Heart left ventricle (tissue), 13 donors: ENCODE measurements around the gene FABP3.

Experiments used
- CTCF ChIP-seq, 12 donors: fragments of 200-600 bp; sonication (generic) in 4 of 12; IDR thresholded peaks; one replicate each; pipeline versions ENCODE4 v1.5.0 to v1.8.0; 2018 to 2022; ENCODE audit warnings: antibody characterized with exemption in 12 of 12, mild to moderate bottlenecking in 5 of 12
- POLR2A ChIP-seq, 2 donors: fragments of 450-650 bp; IDR thresholded peaks; one replicate each; pipeline ENCODE4 v1.6.1; 2017; ENCODE audit warnings: antibody characterized with exemption in 2 of 2, mild to moderate bottlenecking in 2 of 2, moderate library complexity in 2 of 2
- donor health status: ischemic (EF 13 %, LVEDD 7.1; RV severe dilation, severe dysfunction).
- donor health status: DM: no; HTN: yes; CAD: no.
- donor health status: DM: no; HTN: no; CAD: no.
- donor health status: ischemic (EF 25% LVEDD 6.9; RV normal size, moderate dysfunction).
- donor health status: ischemic (EF 25% LVEDD 5.7; RV mildly dilated, moderate dysfunction).
- donor health status: ischemic (EF 35%, LVEDD 5.7; RV mildly dilated, moderate dysfunction).
- donor health status: nonischemic (EF 11% LVEDD 7.7; RV severe dilation, severe dysfunction).
- donor health status: DM: yes; HTN: yes; CAD: no.
- donor health status: PGD.
- donor health status: ischemic (EF 29% LVEDD 5.4; RV normal size, mild dysfunction).
- donor health status: nonischemic (EF 23%, LVEDD 6.1; RV moderate dilation, normal function).

- TF ChIP-seq POLR2A (IDR thresholded peaks at IDR 0.05) (no peak), CTCF (IDR thresholded peaks at IDR 0.05) (no peak)
Observed at GRCh38 chr1:31348449-31348848, 24.4 kb downstream of the FABP3 start.
